Measurements from ENCODE around the gene WDR86.

DNA sequence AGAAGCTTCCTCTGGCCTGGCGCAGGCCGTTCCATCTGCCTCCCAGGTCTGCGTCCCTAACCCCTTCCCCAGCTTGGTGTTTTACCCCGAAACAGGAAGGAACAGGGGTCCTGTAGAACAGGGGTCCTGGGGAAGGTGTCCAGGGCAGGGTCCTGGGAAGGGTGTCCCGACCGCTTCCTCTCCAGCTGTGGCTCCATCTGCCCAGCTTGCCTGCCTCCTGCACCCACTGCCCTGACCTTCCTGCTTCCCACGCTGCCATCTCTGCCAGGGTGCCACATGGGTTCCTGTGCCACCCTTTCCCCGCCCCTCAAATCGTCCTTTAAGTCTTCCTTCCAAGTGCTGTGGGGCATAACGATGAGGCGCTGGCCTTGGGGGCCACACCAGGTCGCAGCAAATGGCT, 32.4 kb downstream of the WDR86 start:
- no peak for TF ChIP-seq RAD21 (IDR thresholded peaks at IDR 0.05; ENCODE audit: low read length)
- no peak for TF ChIP-seq POLR2A (IDR thresholded peaks at IDR 0.05; ENCODE audit: low read depth, low read length)
- TF ChIP-seq, protein P1, sequence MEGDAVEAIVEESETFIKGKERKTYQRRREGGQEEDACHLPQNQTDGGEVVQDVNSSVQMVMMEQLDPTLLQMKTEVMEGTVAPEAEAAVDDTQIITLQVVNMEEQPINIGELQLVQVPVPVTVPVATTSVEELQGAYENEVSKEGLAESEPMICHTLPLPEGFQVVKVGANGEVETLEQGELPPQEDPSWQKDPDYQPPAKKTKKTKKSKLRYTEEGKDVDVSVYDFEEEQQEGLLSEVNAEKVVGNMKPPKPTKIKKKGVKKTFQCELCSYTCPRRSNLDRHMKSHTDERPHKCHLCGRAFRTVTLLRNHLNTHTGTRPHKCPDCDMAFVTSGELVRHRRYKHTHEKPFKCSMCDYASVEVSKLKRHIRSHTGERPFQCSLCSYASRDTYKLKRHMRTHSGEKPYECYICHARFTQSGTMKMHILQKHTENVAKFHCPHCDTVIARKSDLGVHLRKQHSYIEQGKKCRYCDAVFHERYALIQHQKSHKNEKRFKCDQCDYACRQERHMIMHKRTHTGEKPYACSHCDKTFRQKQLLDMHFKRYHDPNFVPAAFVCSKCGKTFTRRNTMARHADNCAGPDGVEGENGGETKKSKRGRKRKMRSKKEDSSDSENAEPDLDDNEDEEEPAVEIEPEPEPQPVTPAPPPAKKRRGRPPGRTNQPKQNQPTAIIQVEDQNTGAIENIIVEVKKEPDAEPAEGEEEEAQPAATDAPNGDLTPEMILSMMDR (conservative IDR thresholded peaks at IDR 0.05; ENCODE audit: low read depth, low read length), result no peak
- TF ChIP-seq MAFK (IDR thresholded peaks at IDR 0.05; ENCODE audit: low read depth, low read length), result no peak
- no peak for TF ChIP-seq NFE2L2 (IDR thresholded peaks at IDR 0.05; ENCODE audit: low read depth, low read length)
- TF ChIP-seq MXI1 (IDR thresholded peaks at IDR 0.05; ENCODE audit: borderline replicate concordance, low read depth, low read length), result no peak
- TF ChIP-seq FOS (IDR thresholded peaks at IDR 0.05; ENCODE audit: low read depth, low read length), result no peak
- TF ChIP-seq, protein P2, sequence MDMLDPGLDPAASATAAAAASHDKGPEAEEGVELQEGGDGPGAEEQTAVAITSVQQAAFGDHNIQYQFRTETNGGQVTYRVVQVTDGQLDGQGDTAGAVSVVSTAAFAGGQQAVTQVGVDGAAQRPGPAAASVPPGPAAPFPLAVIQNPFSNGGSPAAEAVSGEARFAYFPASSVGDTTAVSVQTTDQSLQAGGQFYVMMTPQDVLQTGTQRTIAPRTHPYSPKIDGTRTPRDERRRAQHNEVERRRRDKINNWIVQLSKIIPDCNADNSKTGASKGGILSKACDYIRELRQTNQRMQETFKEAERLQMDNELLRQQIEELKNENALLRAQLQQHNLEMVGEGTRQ (IDR thresholded peaks at IDR 0.05; ENCODE audit: low read depth, low read length), result no peak
